NCI-H460 (cell line): Measurements from ENCODE around the gene TEPSIN. TPM values are rescaled to one million over a fixed set of nuclear protein-coding genes. Genes with fewer than 3 reads are reported as not detected.

Source experiments
- DNase-seq: peaks from one replicate; pipeline ENCODE4 v3.0.0-alpha.2; 2016; ENCODE audit warnings: low read depth; ENCODE audit errors: extremely low read depth
- total RNA-seq: library from RNA; depleted of rRNA; stranded (reverse); fragments of >200 nt; shearing (Covaris generic); gene quantifications from 2 replicates; pipeline ENCODE4 v1.2.3, GENCODE V29; 2014

Gene TEPSIN
- total RNA-seq, 1 experiment from 2014 or later: 19.6 TPM

DNA sequence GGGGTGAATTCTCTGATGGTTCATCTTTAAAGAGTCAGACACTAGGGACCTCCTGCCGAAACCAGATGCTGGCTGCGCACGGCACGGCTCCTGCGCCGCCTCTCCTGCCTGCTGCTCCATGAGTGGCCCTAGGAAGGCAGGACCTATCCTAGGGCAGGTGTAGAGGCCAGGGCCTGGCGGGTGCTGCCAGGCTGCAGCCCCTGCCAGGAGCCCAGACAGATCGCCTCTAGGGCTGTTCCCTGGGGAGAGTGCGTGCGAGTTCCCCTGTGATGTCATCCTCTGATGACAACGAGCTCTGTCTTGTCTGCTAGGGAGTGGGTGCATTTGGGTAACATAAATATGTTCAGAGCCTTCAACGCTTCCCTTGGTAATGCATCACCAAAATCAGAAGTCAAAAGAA, 32.4 kb upstream of the TEPSIN start:
- DNase-seq: no peak

DNA sequence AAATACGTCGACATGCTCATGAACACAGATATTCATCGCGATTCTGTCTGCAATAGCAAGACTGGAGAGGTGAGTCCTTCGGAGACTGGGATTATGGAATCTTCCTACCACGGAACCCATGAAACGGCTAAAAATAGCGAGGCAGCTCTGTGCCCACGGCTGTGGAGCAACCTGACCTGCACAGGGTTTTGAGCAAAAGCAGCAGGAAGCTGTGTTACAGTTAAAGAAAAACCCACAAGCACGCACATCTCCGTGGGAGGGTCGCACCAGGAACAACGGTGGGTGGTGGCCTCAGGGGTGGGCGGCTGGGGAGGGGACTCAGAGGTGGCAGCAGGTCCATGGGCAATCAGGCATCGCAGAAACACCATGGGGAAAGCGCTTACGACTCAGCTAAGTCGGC, 31.4 kb upstream of the TEPSIN start:
- no peak for DNase-seq

DNA sequence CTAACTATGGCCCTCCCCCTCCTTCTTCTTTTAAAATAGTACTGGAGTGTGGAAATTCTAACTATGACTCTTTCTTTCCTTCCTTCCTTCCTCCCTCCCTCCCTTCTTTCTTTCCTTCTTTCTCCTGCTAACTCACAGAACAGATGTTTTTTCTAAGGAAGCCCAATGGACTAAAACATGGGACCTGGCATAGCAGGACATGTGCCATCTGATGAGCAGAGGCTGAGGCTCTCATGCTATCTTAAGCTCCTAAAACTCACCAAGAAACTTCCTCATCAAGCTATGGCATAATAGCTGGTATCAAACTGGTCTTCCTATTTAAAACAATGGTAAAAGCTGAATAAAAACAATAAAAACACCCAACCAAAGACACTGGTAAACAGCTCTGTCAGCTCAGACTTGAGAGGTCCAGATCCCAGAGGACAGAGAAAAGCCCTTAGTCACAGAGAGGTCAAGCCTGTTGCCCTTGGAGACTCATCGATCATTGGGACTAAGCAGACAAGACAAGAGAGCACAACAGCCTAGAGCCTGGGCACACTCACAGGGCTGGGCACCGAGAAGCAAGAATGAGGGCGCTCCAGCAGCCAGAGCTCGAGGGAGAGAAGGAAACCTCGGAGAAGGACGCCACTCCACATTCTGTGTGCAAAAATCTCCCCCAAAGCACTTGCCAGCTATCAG, 28.7 kb upstream of the TEPSIN start:
- no peak for DNase-seq

- no peak for DNase-seq
Measured at GRCh38 chr17:81265576-81265975, 26.7 kb upstream of the TEPSIN start.

DNA sequence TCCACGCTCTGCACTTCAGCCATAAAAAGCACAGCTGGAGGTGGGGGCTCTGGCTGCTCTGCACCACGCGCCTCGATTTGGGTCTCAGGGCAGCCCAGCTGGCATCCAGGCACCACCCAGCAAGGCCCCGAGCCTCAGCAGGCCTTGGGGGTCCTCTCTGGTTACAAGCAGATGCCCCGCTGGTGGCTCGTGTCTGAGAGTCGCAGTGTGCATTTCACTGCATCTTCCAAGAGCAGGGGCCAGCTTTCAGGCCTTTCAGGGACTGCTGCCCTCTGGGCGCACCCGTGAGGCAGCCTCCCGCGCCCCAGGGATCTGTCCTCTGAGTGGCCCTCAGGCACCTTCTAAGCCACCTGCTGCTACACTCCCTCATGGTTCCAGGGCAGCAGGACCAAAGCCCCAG, 25.8 kb upstream of the TEPSIN start:
- no peak for DNase-seq

GRCh38 chr17:81263371-81264181, 24.7 kb upstream of the TEPSIN start:
- DNase-seq: no peak

DNA sequence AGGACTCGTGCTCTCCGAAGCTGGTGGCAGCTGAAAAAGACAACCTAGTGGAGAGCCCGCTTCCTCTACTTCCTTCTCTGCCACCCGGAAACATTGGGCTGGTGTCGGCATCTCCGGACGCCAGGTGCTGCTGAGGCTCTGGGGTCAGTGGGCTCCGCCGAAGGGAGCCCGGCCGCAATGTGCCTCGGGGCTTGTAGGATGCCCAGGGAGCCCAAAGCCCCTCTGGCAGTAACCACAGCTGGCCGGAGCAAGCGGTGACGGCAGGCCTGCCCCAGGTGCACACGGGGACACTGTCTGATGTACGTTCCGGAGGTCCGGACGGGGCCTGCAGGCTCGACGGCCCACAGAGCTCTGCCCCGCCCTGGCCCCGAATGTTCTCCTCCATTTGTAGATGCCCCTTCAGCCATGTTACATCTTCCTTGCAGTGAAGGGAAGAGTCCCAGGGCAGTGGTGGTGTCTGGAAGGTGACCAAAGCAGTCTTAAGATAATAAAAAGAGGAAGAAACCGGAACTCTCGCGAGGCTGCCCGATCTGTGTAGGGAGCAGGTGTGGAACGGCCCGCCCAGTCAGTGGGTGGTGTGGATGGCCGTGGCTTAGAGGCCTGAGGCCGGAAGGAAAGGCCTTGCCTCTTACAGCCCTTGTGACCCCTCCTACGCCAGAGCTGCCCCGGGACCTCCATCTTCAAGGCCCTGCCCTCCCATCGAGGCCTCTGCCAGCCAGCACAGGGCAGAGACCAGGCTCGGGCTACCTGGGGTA, 22.9 kb upstream of the TEPSIN start:
- no peak for DNase-seq

GRCh38 chr17:81261096-81261495, 22.2 kb upstream of the TEPSIN start:
- no peak for DNase-seq

- DNase-seq: no peak
Measured at GRCh38 chr17:81260641-81261040, 21.8 kb upstream of the TEPSIN start.

DNA sequence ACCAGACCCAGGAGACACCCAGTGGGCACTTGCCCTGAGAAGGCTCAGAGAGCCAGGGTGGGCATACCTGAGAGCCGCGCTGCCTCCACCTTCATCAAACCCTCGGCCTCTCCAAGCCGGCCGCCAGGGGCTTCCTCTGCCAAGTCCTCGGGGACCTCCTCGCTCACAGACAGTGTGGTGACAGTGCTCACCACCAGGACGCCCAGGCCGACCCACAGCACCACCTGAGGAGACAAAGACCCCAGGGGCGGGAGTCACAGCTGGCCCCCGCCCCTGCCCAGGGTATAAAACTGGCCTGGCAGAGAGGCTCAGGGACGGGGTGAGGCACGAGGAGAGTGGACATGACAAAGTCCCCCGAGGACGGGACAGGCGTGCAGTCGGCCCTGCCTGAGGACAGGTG, 21.3 kb upstream of the TEPSIN start:
- DNase-seq: no peak

DNA sequence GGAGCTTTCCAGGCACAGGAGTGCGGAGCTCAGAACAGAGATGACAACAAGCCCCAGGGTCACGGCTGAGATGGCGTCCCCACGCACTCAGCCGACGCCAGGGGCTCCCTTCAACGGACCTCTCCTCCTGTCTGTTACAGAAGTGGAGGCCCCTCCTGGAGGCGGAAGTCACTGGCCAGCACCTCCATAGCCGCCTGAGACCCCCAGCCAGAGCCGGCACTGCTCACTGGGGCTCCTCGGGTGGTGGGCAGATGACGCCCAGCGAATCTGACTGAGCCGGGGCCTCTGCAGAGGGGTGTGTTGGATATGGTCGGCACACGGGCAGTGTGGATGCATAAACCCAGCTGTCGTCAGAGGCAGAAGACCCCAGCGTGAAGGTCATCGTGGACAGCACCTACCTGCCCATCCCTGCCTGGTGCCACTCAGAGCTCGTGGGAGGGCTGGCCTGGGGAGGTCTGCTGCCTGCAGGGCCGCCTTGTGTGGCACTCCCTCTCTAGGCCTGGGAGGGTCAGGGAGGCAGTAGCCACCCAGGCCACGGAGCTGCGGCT, 20.3 kb upstream of the TEPSIN start:
- no peak for DNase-seq

DNA sequence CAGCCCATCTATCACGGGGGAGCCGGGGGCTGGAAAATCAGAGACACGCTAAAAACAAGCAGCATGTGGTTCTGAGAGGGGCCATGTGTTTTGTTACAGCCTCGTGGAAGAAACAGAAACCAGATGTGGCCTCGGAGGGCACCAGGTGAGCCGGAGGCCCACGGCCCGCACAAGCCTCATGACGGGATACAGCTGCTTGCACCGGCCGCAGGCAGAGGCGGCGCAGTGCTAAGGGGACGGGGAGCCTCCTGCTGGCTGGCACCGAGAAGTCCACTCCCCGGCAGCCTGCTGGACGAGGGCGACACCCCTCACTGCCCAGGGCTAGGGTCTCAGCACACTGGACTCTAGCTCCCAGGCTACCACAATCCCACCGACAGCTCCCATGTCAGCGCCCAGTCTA, 19.4 kb upstream of the TEPSIN start:
- no peak for DNase-seq

DNA sequence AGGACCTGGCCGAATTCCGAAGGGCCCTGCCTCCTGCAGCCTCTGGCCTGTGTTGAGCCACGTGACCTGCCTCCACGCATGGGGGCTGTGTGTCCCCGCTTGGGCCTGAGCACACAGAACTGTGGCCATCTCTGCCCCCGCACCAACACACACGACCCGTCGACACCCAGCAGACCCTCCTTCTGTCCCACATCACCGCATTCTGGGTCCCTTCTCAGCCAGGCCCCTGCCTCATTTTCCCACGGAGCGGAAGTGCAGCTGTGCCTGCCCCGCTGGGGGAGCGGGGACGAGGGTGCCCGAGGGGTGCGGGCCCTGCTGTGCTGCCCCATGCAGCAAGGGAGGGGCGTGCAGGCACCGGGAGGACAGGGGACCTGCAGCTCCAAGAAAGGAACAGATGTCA, 18.7 kb upstream of the TEPSIN start:
- DNase-seq: no peak

GRCh38 chr17:81256616-81257015, 17.8 kb upstream of the TEPSIN start:
- no peak for DNase-seq

DNA sequence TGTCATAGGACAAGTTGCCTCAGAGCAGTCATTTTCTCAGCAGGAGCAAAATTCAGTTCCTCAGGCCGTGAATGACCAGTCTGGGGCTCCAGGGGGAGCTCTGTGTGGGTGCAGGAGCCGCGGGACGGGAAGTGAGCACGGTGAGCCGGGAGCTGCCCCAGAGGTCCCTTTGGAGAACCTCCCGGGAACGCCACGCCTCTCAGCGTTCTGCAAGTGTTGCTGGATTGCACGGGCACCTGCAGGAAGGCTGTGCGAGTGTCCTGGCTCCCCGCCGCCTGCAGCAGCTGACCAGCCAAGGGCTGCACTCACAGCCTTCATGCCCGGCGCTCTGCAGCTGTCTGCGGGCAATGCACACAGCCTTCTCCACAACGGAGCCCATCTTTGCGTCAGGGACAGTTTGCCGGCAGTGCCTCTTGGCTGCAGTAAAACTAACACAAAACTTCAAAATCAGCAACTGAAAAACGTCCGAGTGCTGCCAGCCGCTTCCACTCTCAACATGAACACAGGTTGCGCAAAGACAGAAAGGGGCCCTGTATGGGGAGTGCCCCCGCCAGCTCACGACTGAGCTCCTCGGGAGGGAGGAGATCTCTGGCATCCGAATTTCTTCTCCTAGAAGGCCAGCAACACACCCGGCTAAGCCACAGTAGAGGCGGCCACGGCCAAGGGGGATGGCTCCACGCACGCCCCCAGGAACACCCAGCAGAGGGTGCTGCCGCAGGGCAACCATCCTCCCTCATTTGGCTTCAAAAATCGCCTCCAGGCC, 16.3 kb upstream of the TEPSIN start:
- DNase-seq: peak; percentile 59

DNA sequence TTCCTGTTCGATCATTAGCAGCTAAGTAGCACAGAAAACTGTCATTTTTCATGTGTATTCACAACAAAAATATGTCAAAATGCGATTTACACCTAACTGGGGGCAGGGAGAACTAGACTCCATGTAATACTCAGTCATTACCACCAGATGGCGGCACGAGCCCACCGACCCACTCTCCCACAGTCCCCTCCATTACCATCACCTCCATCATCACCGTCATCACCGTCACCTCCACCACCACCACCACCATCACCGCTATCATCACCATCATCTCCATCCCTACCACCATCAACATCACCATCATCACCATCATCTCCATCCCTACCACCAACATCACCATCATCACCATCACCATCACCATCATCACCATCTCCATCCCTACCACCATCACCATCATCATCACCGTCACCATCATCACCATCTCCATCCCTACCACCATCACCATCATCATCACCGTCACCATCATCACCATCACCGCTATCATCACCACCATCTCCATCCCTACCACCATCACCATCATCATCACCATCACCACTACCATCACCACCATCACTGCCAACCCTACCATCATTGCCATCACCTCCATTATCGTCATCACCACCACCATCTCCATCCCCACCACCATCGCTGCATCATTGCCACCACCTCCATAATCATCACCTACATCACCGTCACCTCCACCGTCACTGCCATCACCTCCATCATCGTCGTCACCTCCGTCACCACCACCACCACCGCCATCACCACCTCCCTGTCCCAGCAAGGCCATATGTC, 14.7 kb upstream of the TEPSIN start:
- peak; percentile 35 for DNase-seq

DNA sequence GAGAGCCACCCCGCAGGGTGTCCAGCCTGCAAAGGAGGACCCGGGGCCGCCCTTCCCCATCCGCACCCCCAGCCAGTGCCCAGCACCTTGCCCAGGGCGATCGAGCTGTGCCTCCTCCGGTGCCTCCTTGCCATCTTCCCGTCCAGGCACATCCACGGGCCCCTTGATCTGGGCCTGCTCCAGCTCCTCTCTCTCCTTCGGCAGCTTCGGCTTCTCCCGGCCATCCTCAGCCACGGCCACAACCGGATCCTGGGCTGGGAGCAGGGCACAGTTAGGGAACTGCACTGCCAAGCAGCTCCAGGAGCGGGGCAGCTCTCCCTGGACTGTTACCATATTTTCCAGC, 14.1 kb upstream of the TEPSIN start:
- DNase-seq: no peak

GRCh38 chr17:81252326-81252986, 13.6 kb upstream of the TEPSIN start:
- DNase-seq: no peak

DNA sequence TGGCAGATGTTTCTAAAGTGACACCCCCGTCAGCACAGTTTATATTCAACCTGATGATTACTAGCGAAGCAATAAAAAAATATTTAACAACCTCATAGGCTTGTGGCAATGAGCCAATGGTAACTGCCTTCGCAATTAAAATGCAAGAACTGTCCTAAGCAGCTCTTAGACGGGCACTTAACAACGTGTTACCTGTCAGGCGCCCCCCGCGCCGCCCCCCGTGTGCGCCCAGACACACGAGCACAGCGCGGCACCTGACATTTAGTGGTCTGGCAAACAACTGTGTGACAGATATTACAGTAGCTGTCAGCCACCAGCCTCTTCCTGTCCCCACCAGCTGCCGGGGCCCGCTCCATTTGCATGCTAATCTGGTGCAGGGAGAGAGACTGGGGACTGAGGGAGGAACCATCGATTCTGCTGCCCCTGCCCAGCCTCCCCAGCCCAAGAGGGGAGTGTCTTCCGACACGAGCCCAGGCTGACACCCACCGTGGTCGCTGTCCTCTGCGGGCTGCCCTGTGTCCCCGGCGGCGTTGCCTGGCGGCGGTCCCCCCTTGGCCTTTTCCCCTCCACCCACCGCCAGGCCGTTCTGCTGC, 12.9 kb upstream of the TEPSIN start:
- DNase-seq: no peak
